ENCODE data around the gene RPL36AL.
"Not testable (repeated sequence)": the region's sequence is repeated elsewhere in the genome, so short reads cannot be mapped to it uniquely, and the experiment has no call there.

The RPL36AL gene

GRCh38 chr14:49619273-49619672, 1.2 kb downstream of the RPL36AL start:
- not testable (repeated sequence) for DNase-seq

DNA sequence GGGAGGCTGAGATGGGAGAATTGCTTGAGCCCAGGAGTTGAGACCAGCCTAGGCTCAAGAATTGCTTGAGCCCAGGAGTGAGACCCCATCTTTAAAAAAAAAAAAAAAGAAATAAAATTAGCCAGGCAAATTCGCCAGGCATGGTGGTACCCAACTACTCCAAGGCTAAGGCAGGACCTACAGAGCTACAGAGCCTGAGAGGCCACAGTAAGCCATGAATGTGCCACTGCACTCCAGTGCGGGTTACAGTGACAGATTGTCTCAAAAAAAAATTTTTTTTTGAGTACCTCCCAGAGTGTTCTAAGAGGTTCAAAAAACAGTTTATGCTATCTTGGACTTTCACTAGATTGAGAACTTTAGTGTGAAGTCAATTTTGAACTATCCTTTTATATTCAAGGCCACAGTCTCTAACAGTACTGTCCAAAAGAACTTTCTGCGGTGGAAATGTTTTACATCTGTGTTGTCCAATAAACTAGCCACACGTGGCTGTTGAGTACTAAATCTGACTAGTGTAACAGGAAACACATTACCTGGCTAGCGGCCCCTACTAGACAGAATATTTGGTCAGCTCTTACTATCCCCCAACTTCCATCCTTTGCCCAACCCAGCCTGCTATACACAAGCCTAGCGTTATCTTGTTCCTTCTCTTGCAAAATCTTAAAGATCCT, 2.4 kb downstream of the RPL36AL start:
- DNase-seq, result no peak

DNA sequence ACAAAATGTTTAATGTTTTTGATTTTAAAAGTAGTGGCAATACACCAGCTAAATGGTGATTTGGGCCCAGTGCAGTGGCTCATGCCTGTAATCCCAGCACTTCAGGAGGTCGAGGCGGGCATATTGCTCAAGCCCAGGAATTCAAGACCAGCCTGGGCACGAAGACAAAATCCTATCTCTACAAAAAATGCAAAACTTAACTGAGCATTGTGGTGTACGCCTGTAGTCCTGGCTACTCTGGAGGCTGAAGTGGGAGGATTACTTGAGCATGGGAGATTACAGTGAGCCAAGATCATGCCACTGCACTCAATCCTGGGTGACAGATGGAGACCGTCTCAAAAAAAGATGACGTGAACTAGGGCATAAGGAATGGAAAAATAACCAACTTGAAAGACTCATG, 4.7 kb downstream of the RPL36AL start:
- DNase-seq, result no peak

GRCh38 chr14:49614196-49614595, 6.2 kb downstream of the RPL36AL start:
- DNase-seq, result no peak

GRCh38 chr14:49612671-49613070, 7.8 kb downstream of the RPL36AL start:
- DNase-seq, result no peak

DNA sequence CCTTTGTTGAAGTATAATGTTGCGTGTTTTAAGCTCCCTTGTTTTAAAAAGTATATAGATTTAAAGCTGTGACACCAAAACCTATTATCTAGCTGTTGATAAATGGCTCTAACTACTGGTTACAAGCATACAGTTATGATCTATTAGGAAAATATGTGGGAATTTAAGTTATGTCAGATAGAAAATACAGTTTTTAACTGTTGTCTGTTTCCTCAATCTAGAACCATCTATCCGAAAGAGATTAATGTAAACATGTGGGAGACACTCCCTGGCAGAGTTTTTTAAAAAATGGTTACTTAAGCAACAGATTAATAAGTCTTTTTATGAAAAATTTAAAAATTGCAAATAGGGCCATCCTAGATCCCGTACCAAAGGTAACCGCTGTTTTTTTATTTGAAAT, 8.2 kb downstream of the RPL36AL start:
- DNase-seq, result no peak

DNA sequence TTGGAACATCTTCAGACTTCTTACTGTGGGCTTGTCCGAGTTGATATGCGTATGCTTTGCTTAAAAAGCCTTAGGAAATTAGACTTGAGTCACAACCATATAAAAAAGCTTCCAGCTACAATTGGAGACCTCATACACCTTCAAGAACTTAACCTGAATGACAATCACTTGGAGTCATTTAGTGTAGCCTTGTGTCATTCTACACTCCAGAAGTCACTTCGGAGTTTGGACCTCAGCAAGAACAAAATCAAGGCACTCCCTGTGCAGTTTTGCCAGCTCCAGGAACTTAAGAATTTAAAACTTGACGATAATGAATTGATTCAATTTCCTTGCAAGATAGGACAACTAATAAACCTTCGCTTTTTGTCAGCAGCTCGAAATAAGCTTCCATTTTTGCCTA, 12.8 kb downstream of the RPL36AL start:
- no peak for DNase-seq

- DNase-seq, result peak; percentile 84 to 92 (median 92)
Observed at GRCh38 chr14:49598485-49599300, 21.7 kb downstream of the RPL36AL start, which contains the start of gene LRR1. TSS of gene LRR1 (plus strand) at chr14:49598940. CDS start at chr14:49599021, 81 bp downstream.

- DNase-seq, result peak in 1 of 3 donors; percentile 26
Observed at GRCh38 chr14:49598189-49598484, 22.3 kb downstream of the RPL36AL start.

GRCh38 chr14:49594347-49595091, 25.9 kb downstream of the RPL36AL start:
- no peak for DNase-seq

DNA sequence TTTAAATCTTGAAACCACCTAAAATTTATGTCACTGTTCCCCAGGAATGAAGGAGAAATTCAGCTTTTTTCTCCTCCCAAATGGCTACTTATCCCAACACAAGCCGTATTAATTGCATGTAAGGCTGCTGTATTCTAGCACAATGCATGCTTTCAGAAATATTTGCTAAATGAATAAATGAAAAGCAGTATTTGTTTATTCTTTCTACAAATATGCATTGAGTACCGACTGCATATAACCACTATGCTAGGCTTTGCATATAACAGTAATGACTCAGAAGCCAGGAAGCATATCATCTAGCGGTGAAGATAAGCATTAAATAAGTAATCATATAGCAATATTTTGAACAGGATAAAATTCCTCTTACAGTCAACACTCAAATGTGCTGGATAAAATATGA, 27.4 kb downstream of the RPL36AL start:
- no peak for DNase-seq

GRCh38 chr14:49589387-49589786, 31.0 kb downstream of the RPL36AL start:
- DNase-seq, result no peak

DNA sequence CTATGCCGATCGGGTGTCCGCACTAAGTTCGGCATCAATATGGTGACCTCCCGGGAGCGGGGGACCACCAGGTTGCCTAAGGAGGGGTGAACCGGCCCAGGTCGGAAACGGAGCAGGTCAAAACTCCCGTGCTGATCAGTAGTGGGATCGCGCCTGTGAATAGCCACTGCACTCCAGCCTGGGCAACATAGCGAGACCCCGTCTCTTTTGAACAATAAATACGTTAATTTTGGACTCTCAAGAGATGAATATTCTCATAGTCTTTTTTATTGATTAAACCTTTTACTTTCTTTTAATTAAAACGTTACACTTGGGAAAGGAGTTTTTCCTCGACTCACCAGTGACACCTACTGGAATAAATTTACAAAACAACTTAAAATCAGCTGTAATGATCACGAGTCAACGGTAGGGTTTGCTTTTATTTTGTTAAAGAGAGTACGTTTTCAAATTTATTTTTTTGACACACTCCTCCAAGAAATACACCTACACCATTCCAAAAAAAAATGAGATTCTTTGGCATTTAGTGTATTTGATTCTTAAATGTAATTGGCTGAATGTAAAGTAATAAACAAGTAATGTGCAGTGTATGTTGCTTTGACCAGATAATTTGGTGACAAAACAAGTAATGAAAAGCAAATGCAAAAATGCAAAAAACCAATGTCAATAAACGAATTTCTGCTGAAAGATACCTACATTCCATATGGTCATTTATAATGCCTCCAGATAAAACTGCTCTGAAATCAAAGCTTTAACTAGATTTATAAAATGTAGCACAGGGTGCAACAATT, 33.6 kb downstream of the RPL36AL start:
- peak; percentile 72 to 91 (median 88) for DNase-seq

DNA sequence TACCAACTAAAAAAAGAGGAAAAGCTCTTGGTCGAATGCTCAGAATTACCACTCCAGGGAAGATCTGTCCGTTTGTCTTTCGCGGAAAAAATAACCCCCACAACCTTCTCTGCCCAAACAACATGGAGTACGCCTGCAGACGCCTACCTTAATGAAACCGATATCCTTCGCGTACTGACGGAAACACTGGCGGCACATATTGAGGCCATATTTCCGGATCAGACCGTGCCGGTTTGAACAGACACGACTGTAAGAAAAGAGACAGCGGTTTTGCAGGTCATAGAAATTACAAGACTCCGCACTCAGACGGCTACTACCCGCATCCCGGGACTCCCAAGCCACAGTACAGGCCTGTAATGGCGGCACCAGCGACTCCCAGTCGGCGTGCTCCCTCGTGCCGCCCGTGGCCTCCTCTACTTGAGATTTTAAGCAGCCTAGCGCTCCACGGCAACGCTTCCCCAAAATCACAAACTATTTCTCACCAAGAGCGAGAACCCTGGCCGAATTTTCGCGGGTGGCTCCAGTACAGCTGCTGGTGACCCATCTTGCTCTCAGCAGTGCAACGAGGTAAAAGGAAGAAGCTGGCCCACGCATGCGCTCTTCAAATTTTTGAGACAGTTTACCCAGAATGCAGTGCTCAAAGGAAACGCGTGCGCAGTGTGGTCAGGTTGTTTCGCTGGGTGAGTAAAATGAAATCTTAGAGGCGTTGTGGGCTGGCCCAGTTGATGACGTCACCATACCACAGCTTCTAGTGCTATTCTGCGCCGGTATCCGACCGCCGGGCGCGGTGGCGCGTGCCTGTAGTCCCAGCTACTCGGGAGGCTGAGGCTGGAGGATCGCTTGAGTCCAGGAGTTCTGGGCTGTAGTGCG, 34.4 kb downstream of the RPL36AL start, which contains the start of gene RPS29:
Gene RPS29 (minus strand): TSS at position 578 of the 870 bp plus-strand sequence. CDS start 34 bp downstream, at position 544.
- DNase-seq, result peak; percentile 97 to 100 (median 100)

GRCh38 chr14:49584981-49585640, 35.3 kb downstream of the RPL36AL start:
- peak in 1 of 3 donors; percentile 13 for DNase-seq

DNA sequence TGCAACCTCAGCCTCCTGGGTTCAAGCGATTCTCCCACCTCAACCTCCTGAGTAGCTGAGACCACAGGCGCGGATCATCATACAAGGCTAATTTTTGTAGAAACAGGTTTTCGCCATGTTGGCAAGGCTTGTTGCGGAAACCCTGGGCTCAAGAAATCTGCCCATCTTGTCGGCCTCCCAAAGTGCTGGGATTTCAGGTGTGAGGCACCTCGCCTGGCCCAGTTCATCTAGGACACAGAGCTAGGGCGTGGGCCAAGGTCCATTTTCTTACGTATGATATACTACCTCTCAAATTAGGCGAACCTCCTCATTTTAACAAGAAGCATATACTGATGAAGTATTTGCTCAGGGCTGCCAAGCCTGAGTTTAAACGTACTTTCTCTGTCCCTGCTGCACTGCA, 36.4 kb downstream of the RPL36AL start:
- no peak for DNase-seq

DNA sequence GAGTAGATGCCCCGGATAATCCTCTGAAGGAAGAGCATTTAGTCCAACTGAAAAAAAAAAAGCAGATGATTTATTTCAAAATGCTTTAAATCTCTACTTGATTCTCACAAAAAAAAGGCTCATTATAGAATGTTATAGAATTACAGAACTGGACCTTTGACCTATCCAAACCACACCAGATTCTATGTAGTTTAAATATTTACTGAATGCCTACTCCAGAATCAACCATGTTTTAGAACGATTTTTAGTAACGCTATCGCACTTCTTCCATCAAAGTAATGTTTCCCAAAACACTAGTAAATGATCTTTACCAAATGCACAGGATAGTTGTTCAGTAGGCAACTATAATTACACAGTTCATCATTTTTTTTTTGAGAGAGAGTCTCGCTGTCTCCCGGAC, 36.8 kb downstream of the RPL36AL start:
- DNase-seq, result no peak

GRCh38 chr14:49582113-49582977, 38.1 kb downstream of the RPL36AL start:
- no peak for DNase-seq

GRCh38 chr14:49581209-49582112, 39.0 kb downstream of the RPL36AL start:
- DNase-seq, result no peak
